ENCODE results near the gene USP15.

GRCh38 chr12:62459976-62460375 is 199.8 kb downstream of the USP15 start:
- TF ChIP-seq CTCF (IDR thresholded peaks at IDR 0.05; ENCODE audit: borderline replicate concordance, extremely low read depth, low read length, poor library complexity, severe bottlenecking): no peak
- no peak for TF ChIP-seq EZH2 (IDR thresholded peaks at IDR 0.05; ENCODE audit: borderline replicate concordance, low read depth, low read length, severe bottlenecking)

Data from DND-41 (cell line).